Right kidney (tissue), 1 donor: Measurements from ENCODE around the gene PGA4.
"Not testable (repeated sequence)": the region's sequence is repeated elsewhere in the genome, so short reads cannot be mapped to it uniquely, and the experiment has no call there.

Experiments
- DNase-seq: peaks from one replicate; pipeline ENCODE4 v3.0.0-alpha.2; 2016

PGA4 gene

DNA sequence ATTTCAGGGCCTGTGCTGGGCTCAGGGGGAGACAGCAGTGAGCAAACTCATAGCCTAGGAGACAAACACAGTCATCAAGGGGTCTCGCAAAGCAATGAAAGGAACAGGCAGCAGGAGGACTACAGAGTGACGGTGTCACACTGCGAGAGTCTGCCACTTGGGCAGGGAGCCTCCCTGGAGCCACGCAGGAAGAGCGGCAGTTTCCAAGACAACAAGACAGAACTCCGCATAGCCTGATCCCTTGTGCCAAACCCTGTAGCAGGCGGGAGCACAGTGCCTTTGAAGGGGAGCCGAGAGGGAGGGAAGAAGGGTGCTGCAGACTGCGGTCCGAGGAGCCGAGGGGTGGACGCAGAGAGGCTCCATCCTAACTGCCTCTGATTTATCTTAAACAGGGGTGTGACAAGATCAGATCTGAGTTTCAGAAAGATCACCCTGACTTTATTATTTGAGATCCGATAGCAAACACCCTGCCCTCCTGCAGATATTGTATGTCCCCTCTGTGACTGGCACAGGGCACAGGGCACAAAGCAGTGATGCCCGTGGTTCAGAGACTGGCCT is 17.6 kb upstream of the PGA4 start:
- DNase-seq: not testable (repeated sequence)

DNA sequence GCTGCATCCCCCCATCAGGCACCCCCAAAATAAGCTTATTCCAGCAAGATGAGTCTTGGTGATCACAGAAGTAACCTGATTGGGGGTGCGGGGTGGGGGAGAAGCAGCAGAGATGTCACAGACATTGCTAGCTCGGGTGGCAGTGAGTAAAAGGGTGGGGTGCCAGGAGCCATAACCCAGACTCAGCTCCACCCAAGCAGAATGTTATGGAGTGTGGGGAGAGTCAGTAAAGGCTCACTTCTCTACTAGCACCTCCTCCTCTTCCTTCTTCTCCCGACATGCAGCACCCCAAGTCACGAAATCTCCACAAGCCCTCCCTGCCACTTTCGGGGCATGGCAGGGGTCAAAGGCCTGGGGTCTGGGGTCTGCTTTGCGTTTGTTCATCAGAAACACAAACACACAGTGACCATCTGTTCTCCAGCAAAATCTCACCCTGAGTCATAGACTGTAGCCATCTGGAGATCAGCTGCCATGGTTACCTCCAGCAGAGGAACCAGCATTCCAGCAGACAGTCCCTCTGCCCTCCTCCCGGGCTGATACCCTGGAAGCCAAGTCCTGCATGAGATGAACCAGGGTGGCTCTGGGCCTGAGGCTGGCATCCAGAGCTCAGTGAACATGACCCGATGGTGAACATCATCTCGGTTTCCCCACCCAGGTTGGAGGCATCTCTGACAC is 14.4 kb upstream of the PGA4 start:
- DNase-seq: not testable (repeated sequence)

DNA sequence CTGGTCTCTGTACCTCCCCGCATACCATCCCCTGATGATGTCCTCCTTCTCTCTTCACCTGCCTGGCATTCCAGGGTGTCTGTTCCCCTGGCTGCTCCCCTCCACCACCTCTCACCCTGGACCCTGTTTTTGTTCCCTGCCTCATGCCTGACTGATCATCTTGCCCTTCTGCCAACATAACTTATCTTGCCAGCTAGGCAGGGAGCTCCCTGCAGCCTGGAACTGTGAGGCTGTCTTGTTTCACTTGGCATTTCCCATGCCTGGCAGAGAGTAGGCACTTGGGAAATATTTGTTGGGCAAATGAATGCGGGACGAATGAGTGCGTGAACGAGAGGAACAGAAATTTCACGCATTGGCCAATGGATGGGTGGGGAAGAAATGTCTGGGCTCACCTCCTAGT is 11.5 kb upstream of the PGA4 start:
- not testable (repeated sequence) for DNase-seq

- not testable (repeated sequence) for DNase-seq
Measured at GRCh38 chr11:61211327-61211952, 10.7 kb upstream of the PGA4 start.

DNA sequence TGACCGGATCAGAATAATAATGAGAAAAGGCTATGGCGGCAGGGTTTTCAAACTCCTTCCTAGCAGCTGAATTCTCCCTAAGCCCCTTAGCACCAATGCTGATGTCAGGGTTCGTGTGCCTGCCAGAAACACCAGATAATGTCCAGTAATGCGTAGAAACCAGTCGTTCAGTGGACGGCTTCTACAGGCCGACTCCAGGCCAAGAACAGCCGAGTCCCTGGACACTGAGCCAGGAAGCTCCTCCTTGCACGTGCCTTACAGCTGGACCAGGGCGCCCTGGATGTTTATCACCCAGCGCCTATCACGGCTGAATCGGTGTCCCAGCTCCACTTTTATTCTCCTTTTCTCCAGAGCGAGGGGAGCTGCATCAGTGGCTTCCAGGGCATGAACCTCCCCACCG is 9.9 kb upstream of the PGA4 start:
- DNase-seq: not testable (repeated sequence)

DNA sequence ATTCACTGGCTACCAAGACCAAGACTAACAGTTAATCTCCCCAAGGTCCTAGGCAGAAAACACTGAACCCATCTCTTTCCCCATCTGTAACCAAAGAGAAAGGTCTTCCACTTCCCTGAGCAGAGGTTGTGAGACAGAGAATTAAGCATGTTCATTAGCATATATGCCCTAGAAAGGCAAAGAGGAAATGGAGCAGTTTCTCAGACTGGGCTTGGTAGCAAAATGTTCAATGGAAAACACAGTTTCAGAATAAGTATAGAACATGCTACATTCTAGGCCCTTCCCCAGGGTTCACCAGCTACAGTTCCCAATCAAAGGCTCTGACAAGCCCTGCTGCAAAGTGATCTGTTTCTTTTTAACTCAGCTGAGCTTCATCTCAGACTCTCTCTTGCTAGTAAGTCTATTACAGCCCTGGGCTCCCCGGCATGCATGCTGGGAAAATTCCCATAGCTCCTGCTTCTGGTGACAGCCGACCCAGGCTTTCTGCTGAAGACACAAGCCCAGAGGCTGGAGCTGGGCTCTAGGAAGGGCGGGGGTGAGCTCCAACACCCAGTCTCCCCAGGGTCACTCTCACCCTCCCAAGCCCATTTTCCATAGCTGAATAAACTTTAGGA is 8.3 kb upstream of the PGA4 start:
- DNase-seq: not testable (repeated sequence)

- DNase-seq: not testable (repeated sequence)
Measured at GRCh38 chr11:61218306-61218705, 3.8 kb upstream of the PGA4 start.

DNA sequence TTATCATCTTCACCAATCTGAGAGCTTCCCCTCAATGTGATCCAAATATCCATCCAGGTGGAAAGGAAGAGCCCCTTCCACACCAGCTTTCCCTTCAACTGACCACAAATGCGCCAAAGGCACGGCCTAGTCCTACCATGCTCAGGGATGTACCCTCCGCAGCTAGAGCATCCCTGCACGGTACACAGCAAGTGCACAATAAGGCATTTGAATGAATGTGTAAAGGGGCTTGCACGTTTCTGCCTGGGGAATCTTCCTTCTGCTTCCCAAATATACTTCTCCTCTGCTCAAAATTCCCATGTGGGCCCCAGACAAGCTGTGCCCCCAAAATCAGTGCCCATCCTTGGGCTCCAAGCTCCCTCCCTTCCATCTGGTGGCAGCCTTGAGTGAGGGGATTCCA is 3.1 kb upstream of the PGA4 start:
- DNase-seq: not testable (repeated sequence)

DNA sequence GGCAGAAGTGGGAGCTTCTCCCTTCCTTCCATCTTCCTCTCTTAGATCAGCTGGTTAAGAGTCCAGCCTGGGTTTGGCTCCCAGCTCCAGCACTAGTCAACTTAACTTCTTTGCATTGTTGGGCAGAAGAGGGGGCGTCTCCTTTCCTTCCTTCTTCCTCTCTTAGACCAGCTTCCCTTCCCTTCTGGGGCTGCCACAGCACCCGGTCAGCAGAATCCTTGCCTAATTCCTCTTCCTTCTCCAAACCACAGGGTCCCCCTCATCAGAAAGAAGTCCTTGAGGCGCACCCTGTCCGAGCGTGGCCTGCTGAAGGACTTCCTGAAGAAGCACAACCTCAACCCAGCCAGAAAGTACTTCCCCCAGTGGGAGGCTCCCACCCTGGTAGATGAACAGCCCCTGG is 545 bp downstream of the PGA4 start:
- not testable (repeated sequence) for DNase-seq

DNA sequence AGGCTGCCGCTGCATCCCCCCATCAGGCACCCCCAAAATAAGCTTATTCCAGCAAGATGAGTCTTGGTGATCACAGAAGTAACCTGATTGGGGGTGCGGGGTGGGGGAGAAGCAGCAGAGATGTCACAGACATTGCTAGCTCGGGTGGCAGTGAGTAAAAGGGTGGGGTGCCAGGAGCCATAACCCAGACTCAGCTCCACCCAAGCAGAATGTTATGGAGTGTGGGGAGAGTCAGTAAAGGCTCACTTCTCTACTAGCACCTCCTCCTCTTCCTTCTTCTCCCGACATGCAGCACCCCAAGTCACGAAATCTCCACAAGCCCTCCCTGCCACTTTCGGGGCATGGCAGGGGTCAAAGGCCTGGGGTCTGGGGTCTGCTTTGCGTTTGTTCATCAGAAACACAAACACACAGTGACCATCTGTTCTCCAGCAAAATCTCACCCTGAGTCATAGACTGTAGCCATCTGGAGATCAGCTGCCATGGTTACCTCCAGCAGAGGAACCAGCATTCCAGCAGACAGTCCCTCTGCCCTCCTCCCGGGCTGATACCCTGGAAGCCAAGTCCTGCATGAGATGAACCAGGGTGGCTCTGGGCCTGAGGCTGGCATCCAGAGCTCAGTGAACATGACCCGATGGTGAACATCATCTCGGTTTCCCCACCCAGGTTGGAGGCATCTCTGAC is 4.5 kb downstream of the PGA4 start:
- DNase-seq: not testable (repeated sequence)

DNA sequence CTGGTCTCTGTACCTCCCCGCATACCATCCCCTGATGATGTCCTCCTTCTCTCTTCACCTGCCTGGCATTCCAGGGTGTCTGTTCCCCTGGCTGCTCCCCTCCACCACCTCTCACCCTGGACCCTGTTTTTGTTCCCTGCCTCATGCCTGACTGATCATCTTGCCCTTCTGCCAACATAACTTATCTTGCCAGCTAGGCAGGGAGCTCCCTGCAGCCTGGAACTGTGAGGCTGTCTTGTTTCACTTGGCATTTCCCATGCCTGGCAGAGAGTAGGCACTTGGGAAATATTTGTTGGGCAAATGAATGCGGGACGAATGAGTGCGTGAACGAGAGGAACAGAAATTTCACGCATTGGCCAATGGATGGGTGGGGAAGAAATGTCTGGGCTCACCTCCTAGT is 7.3 kb downstream of the PGA4 start:
- DNase-seq: not testable (repeated sequence)

GRCh38 chr11:61231033-61231432 is 8.9 kb downstream of the PGA4 start:
- DNase-seq: not testable (repeated sequence)

- not testable (repeated sequence) for DNase-seq
Measured at GRCh38 chr11:61231585-61231984, 9.4 kb downstream of the PGA4 start.

- not testable (repeated sequence) for DNase-seq
Measured at GRCh38 chr11:61232548-61233145, 10.5 kb downstream of the PGA4 start.

- DNase-seq: not testable (repeated sequence)
Measured at GRCh38 chr11:61237130-61237529, 15.0 kb downstream of the PGA4 start.

DNA sequence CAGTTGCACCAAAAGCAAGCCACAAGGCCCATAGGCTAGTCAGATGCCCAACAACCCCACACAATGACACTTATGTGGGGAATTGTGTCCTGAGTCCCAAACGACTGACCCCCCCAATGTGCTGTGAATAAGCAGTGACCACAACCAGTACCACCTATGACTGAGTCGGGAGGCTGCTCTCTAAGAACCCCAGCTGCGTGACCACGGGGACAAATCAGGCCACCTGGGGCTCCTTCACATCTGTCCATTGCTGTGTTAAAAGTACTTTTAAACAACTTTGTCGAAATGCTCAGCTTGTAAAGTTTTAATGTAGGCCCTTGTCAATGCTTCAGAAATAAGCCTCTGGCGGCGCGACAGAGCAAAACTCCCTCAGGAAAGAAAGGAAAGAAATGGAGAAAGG is 18.1 kb downstream of the PGA4 start:
- DNase-seq: not testable (repeated sequence)

GRCh38 chr11:61240875-61241274 is 18.7 kb downstream of the PGA4 start, which contains the start of gene PGA5:
Gene PGA5 (plus strand): TSS chr11:61241175. CDS start chr11:61241227, 52 bp downstream.
- not testable (repeated sequence) for DNase-seq

- DNase-seq: not testable (repeated sequence)
Measured at GRCh38 chr11:61241526-61241925, 19.4 kb downstream of the PGA4 start.

DNA sequence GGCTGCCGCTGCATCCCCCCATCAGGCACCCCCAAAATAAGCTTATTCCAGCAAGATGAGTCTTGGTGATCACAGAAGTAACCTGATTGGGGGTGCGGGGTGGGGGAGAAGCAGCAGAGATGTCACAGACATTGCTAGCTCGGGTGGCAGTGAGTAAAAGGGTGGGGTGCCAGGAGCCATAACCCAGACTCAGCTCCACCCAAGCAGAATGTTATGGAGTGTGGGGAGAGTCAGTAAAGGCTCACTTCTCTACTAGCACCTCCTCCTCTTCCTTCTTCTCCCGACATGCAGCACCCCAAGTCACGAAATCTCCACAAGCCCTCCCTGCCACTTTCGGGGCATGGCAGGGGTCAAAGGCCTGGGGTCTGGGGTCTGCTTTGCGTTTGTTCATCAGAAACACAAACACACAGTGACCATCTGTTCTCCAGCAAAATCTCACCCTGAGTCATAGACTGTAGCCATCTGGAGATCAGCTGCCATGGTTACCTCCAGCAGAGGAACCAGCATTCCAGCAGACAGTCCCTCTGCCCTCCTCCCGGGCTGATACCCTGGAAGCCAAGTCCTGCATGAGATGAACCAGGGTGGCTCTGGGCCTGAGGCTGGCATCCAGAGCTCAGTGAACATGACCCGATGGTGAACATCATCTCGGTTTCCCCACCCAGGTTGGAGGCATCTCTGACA is 23.3 kb downstream of the PGA4 start:
- DNase-seq: not testable (repeated sequence)

GRCh38 chr11:61248071-61248470 is 25.9 kb downstream of the PGA4 start:
- DNase-seq: not testable (repeated sequence)

GRCh38 chr11:61249201-61249600 is 27.1 kb downstream of the PGA4 start:
- DNase-seq: not testable (repeated sequence)
